ENCODE results near the gene IVD.

- TF ChIP-seq, protein P1, sequence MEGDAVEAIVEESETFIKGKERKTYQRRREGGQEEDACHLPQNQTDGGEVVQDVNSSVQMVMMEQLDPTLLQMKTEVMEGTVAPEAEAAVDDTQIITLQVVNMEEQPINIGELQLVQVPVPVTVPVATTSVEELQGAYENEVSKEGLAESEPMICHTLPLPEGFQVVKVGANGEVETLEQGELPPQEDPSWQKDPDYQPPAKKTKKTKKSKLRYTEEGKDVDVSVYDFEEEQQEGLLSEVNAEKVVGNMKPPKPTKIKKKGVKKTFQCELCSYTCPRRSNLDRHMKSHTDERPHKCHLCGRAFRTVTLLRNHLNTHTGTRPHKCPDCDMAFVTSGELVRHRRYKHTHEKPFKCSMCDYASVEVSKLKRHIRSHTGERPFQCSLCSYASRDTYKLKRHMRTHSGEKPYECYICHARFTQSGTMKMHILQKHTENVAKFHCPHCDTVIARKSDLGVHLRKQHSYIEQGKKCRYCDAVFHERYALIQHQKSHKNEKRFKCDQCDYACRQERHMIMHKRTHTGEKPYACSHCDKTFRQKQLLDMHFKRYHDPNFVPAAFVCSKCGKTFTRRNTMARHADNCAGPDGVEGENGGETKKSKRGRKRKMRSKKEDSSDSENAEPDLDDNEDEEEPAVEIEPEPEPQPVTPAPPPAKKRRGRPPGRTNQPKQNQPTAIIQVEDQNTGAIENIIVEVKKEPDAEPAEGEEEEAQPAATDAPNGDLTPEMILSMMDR (conservative IDR thresholded peaks at IDR 0.05; ENCODE audit: low read depth, low read length), result no peak
- TF ChIP-seq EZH2 (IDR thresholded peaks at IDR 0.05; ENCODE audit: borderline replicate concordance, low read depth, low read length, poor library complexity, severe bottlenecking), result no peak
Observed at GRCh38 chr15:40463279-40463678, 57.7 kb downstream of the IVD start.
